Raji (cell line): ENCODE measurements around the gene SHROOM3.

Experiments
- POLR2A ChIP-seq: IDR thresholded peaks from 2 replicates; pipeline ENCODE4 v1.6.1; 2011; ENCODE audit warnings: low read depth, low read length, control low read depth; ENCODE audit not compliant: insufficient read depth

Gene SHROOM3

GRCh38 chr4:76784237-76784636, 349.2 kb downstream of the SHROOM3 start:
- no peak for TF ChIP-seq POLR2A

GRCh38 chr4:76787898-76788297, 352.9 kb downstream of the SHROOM3 start:
- TF ChIP-seq POLR2A = no peak

GRCh38 chr4:76790377-76790776, 355.3 kb downstream of the SHROOM3 start:
- TF ChIP-seq POLR2A = no peak

GRCh38 chr4:76791479-76791878, 356.4 kb downstream of the SHROOM3 start:
- TF ChIP-seq POLR2A = no peak

- no peak for TF ChIP-seq POLR2A
Observed at GRCh38 chr4:76792418-76792817, 357.4 kb downstream of the SHROOM3 start.

GRCh38 chr4:76795243-76795642, 360.2 kb downstream of the SHROOM3 start:
- TF ChIP-seq POLR2A = no peak

- TF ChIP-seq POLR2A = no peak
Observed at GRCh38 chr4:76799140-76799539, 364.1 kb downstream of the SHROOM3 start.

GRCh38 chr4:76799718-76800117, 364.7 kb downstream of the SHROOM3 start:
- TF ChIP-seq POLR2A = no peak

GRCh38 chr4:76800902-76801301, 365.9 kb downstream of the SHROOM3 start:
- TF ChIP-seq POLR2A = no peak

GRCh38 chr4:76801621-76802235, 366.7 kb downstream of the SHROOM3 start:
- TF ChIP-seq POLR2A = no peak

- no peak for TF ChIP-seq POLR2A
Observed at GRCh38 chr4:76802236-76803021, 367.4 kb downstream of the SHROOM3 start.

GRCh38 chr4:76803522-76803921, 368.5 kb downstream of the SHROOM3 start:
- no peak for TF ChIP-seq POLR2A

- TF ChIP-seq POLR2A = no peak
Observed at GRCh38 chr4:76804096-76804495, 369.1 kb downstream of the SHROOM3 start.

GRCh38 chr4:76806346-76806745, 371.3 kb downstream of the SHROOM3 start:
- no peak for TF ChIP-seq POLR2A

GRCh38 chr4:76806757-76807156, 371.7 kb downstream of the SHROOM3 start:
- TF ChIP-seq POLR2A = no peak

GRCh38 chr4:76809594-76810305, 374.7 kb downstream of the SHROOM3 start:
- TF ChIP-seq POLR2A = no peak
